HG03025 (cell line): ENCODE results near the gene ERBB4.

Experiments
- ATAC-seq: cut with Tn5 transposase; IDR thresholded peaks from one replicate; pipeline ENCODE4 v1.9.1; 2021; ENCODE audit warnings: mild to moderate bottlenecking, moderate library complexity; ENCODE audit not compliant: unreplicated experiment, low FRiP score

ERBB4 gene

DNA sequence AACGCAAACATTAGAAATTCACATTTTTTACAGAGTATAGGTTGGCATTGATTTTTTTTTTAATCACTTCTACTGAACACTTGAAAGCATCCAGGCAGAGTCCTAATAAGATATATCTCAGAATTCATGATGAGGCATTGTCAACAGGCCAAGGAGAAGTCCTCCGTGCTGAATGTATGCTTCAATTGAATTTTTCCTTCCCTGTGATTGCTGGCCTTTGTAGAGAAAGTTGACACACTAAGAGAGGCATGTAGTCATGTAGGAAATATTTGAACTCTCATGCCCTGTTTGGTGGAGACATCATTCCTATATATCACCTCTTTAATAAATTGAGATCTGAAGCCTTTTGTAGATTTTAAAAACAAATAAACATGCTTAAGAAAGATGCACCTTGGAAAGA is 1137.3 kb downstream of the ERBB4 start:
- ATAC-seq, result no peak

DNA sequence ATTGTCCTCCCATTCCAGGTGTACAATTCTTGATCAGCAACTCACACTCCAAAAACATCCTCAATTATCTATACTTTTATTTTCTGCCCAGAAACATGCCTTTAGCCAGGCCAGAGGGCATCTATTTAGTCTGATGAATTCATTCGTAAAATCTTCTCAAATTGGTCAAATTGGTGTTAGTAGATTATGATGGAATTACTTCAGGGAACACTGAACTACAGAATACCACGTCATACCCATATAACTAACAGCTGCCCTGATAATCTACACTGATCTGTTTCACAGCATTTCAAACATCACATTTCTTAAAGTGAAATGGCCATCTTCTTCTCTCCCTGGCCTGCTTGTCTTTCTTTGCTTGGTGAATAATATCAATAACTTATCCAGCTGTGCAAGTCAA is 1140.8 kb downstream of the ERBB4 start:
- no peak for ATAC-seq

DNA sequence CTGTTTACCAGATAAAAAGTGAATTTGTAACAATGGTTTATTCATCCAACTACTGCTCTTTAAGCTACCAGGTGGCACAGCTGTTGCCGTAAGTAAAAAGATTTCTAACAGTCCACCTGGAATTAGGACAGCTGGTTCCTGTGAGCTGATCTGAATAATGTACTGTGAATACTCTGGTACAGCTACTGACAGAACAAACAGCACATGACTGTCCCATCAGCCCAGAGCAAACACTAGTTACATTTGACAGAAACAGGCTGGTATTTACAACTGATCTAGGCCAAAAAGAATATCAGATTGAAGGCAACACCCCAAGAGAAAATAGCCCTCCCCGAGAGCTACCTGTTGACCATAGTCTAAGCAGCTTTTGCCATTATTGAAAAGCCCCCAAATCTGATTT is 1141.8 kb downstream of the ERBB4 start:
- ATAC-seq, result no peak

DNA sequence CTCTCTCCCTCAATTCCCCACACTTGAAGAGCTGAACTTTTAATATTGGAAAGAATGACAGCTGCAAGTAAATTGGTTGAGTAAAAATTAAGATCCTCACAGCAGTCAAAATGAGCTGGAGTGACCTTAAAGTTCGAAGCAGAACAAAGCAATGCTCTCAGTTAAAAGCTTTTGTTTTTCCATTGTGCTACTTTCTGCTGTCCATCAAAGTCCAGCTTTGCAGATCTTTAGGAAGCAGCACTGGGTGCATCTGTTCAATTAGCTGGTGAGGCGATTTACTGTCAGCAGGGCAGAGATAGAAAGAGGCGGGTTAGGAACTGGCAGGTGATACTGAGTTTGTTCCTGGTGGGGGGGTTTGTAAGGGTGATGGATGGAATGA is 1147.4 kb downstream of the ERBB4 start:
- ATAC-seq, result no peak

DNA sequence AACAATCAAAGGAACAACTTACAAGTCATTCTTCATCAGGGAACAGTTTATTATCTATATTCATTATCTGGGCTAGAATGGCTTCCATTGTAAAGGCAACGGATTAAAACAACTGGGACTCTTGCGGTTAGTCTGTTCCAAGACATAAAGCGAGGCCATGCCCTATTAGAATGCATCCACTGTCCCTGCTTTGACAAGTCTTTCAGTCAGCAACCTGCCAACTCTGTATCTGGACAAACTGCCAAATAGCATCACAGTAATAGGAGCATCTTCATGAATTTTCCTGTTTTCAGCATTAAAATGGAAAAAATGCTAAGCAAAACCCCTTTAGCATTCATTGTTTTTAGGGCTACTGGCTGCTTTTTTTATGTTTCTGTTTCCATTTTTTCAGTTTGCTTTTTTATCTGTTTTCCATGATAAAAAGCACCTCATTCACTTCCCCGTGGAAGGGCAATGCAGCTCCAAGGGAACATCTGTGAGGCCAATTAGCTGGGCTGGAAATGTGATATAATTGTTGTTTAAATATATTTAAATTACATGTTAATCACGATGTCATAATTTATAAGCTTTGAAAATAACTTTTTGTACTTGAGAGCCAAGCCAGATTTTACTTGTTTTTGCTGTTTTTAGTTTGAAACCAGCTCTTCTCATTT is 1147.9 kb downstream of the ERBB4 start:
- ATAC-seq, result no peak

DNA sequence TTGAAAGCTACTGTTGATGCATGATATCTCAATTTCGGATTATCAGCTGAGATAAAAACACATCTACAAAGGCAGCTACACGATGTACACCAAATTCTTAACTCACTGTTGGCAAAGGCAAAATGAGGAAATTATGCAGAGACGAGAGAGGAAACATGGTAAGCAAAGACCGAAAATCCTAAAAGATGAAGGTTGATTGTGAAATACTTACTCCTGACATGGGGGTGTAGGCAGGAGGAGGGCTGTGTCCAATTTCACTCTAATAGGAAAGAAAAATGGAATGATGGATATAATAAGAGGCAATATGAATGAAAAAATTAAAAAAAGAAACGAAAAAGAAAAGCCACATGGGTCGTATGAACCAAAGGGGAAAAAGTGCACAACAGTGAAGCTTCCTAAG is 1150.9 kb downstream of the ERBB4 start:
- ATAC-seq, result no peak

DNA sequence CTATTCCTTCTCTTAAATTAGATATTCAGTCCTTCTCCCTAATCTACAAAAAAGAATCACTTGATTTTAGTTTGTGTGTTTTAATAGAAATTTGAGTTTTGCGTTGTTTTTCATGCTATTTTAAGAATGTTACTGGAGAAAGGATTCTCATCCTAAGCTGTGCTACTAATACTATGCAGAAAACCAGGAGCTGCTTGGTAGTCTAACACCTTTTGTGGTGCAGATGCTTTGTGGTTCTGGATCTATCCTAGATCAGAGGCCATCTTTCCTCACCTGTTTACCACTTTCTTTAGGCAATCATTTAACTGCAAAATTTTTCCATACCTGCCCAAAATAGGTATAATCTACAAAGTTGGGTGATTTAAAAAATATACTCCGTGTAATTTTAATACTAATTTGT is 1158.6 kb downstream of the ERBB4 start:
- no peak for ATAC-seq

DNA sequence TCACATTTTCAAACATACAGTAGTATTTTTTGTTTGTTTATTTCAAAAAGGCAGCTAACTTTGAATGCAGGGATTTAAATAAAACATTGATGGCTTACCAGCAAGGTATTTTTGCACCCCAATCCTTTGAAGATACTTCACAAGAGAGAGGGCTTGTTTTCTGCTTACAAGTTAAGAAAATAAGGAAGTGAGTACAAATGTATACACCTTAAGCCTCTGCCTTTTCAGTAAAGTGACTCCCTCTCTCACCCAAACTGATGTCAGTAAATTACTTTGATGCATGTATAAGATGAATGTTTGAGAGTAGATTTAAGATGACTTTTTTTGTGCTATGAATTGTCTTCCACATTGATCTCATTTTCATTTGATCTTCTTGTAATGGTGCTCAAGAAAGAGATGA is 1162.2 kb downstream of the ERBB4 start:
- ATAC-seq, result no peak

DNA sequence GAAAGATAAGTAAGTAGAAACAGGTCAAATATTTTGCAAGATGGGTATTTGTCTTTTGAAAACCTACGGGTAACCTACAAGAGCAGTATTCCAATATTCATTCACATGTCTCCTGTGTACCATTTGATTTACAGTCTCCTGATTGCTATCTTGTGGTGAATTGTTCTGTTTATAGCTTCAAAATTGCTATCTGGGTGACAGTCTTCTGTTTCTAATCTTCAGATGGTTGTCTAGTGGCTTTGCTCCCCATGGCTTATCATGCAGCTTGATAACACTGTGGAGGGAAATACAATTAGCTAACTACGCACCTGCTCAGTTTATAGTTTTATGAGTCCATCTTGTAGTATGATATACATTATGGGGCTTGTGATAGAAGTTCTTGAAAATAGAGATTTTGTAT is 1165.4 kb downstream of the ERBB4 start:
- no peak for ATAC-seq

DNA sequence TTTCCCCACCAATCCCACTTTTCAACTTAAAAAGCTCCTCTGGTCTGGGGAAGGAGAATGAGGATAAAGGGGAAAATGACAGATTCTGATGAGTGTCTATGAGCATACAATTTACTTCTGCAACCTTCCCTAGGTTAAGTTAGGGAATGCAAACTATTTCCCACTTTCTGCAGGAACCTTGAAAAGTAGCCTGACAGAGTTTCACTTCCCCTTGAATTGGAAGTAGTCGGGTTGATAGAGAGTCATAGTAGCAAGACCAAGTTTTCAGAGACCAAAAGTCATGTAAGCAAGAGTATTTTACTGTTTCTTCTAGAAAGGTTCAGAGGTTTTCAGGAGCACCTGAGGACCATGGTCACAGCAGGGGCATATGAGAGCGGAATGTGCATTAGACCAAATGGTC is 1167.1 kb downstream of the ERBB4 start:
- ATAC-seq, result no peak

DNA sequence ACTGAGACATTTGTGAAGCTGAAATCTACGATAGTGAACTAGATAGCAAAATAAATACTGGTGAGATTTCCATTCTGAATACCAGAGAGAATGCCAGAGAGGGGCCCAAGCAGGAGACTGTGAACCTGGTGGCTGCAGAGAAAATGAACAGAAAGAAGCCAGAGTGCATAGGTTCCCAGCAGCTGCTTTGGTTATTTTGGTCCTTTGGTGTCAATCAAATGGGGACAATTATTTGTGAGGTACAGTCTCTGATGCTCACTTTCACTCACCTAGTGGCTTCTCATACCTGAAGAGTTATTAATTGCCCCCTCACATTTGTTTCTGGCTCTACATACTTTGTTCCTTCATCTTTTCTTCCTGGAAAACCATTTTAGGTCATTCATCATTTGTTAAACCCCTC is 1170.1 kb downstream of the ERBB4 start:
- no peak for ATAC-seq

DNA sequence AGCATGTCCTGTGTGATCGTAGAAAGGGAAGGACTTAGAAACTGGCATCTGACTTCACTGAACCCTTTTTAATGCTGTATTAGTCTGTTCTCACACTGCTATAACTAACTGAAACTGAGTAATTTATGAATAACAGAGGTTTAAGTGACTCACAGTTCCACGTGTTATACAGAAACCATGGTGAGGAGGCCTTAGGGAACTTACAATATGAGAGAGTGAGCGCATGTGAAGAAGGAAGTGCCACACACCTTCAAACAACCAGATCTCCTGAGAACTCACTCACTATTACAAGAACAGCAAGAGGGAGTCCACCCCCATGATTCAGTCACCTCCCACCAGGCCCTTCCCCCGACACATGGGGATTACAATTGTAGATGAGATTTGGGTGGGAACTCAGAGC is 1170.9 kb downstream of the ERBB4 start:
- ATAC-seq, result peak; percentile 92

DNA sequence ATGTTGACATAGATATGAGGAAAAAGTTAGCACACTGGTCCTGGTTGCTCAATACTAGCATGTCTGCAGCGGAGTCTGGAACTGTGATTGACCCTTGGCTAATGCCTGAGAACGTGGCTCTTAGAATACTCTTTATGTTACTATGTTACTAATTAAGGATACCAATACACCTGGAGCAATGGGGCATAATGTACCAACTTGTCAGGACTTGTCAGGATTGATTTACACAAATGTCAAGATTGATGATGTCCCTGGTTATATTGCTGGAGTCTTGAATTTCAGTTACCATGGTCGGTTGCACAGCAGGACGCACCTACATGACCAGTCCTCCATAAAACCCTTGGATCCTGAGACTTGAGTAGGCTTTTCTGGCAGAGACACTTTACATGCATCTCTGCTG is 1171.3 kb downstream of the ERBB4 start:
- no peak for ATAC-seq

DNA sequence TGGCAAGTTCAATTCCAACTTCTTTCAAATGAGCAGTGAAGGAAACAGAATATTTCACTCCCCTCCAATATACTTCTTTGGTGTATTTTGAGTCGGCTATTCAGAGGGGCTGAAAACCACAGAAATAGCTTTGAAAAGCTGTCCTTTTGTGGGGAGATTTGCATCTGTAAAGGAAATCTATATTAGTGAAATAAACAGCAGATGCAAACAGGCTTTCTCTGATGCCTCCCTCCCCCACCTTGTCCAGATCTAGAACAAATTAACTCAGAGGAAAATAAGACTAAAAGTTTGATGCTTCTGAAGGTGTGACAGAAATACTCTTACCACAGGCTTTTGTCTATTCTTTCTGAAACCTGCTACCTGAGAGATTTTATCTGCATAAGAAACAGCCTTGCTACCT is 1173.7 kb downstream of the ERBB4 start:
- no peak for ATAC-seq

DNA sequence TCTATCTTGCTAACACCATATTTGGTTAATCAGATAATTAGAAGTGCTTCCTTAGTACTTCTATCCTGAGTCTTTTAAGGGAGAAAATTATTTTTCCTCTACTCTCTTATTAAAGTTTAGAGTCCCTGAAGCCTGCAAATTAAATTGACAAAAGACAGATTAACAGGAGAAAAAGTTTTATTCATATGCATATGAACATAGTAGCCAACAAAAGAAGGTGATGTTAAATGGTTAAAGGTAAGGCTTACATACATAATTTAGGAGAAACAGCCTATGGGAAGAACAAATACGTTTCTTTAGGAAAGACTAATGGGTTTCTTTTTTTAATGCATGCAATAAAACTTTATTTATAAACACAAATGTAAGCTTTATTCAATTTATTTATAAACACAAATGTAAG is 1177.2 kb downstream of the ERBB4 start:
- no peak for ATAC-seq

DNA sequence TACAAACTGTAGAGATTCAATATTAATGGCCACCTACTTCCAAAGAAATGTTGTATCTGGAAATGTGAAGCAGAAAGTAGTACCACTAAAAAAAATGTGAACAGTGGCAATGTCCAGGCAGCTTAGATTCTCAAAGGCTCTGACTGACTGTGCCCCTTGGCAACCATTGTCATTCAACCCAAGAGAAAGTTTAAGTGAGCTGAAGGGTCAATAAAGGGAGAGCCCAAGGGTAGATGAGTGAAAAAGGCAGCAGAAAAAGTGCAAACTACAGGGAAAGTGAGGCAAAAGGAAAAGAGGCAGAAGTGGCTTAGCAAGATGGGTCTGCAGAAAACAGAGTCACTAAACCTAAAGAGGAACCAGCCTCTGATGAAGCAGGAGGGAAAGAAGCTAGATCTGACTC is 1179.3 kb downstream of the ERBB4 start:
- ATAC-seq, result no peak

DNA sequence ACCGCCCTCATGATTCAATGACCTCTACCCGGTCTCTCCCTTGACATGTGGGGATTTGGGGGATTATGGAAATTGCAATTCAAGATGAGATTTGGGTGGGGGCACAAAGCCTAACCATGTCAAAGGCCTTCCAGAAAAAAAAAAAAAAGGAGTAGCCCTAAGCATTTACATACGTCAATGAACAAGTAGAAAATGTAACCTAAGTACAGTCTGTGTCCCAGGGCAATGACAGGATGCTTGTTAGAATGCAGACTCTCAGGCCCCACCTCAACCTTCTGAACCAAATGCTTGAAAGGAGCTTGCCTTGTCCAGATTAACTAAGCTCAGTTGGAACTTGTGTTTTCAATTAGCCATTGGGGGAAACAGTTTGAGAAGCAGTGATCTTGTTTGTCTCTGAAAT is 1180.1 kb downstream of the ERBB4 start:
- ATAC-seq, result no peak

DNA sequence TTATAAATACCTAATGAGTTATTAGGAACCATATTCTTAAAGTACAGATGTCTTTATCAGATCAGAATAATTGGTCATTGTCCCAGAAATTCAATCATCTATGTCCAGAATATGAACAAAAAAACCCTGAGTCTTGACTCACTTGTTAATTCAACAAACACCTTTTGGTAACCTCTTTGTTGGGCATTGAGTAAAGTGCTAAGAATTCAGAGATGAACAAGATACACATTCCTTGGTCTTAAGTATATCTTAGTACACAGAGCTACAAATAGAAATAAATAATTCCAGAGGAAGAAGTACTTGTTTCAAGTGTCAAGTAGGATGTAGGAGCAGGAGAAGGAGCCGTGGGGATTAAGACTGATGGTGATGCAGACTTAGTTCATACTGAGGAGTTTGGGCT is 1184.1 kb downstream of the ERBB4 start:
- no peak for ATAC-seq

DNA sequence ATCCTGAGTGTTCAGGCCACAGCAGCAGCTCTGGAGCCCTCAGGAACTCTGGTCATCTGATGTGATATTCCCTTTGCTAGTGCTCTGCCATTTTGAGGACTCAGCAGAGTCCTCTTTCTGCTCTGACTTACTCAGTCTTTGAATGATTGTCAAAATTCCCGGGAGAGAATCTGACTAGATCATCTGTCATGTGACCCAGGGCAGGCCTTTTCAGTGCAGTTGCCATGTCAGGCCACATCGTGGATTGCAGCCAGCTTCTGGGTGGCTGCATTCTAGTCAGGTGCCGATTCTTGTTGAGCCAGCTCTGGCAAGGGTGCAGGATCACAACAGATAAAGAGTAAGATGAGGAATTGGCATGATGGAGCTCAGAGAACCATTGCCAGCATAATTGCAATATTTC is 1186.6 kb downstream of the ERBB4 start:
- no peak for ATAC-seq

DNA sequence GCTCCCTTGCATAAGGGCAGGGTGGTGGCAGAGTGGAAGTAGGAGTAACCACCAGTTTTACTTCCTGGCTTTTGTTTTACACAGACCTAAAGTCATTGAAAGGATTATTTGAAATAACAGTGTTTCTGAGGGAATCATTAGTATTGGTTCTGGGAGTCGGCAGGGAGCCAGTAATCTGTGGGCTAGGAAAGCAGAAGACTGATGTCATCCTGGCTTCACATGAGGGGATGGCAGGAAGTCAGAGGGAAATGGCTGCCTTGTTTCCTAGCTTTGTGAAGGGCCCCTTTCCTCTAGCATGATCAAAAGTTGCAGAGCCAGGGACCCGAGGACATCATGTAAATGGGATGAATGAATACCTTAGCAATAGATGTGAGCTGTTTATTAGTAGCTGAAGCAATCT is 1189.6 kb downstream of the ERBB4 start:
- ATAC-seq, result no peak

DNA sequence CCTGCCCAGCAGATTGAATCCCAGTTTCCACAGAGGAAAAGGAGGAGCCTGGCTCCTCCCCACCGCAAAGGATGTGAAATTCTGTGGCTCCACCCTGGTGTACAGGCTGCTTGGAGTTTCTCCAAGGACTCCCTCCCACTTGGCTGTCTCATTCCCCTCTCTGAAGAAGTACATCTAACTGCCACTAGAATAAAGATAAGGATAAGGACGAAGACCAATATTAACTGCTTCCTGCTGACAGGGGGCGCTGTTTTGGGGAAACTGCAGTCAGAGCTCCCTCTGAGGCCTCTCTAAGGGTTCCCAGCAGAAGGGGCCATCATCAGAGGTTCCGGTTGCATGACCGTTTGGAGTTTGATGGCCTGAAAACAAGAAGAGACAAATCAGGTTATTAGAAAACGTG is 1191.3 kb downstream of the ERBB4 start:
- no peak for ATAC-seq

DNA sequence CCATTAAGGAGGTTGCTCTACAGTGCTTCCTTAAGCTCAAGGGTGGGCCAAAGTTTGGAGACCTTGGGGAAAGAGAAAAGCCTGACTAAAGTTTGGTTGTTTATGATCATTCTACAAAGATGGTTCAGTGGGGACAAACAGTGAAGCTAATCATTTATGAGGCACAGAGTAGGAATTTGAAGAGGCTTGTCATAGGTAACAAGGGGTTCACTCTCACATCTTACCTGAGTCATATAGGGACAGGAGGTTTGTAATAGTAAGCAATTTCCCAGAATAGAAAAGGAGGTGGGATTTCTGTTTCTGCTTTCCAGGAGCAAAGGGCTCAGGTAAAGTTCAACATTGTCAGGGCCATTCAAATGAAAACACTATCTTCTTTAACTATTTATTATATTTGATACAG is 1194.3 kb downstream of the ERBB4 start:
- ATAC-seq, result no peak

DNA sequence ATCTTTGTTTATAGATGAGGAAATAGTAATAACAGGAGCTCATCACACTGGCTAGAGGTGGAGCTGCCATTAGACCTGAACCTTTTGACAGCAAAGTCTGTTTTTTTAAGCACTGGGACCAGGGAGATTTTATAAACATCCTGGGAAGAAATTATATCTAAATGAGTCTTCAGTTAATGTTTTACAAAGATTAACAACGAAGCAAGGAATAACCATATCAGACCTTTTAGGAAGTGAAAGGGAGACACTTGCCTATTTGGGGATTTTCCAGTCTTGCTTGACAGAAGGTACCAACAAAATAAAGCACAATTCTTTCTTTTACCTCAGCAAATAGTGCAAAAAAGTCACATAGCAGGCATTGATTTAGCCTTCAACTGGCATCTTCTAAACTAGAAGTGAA is 1205.2 kb downstream of the ERBB4 start:
- no peak for ATAC-seq
